Measurements from ENCODE around the gene DAPK1. TPM values are rescaled to one million over a fixed set of nuclear protein-coding genes. Genes with fewer than 3 reads are reported as not detected.

Gene DAPK1
- total RNA-seq, 4 donors from 2014 or later = 19.1 to 44.8 (median 40.4) TPM

DNA sequence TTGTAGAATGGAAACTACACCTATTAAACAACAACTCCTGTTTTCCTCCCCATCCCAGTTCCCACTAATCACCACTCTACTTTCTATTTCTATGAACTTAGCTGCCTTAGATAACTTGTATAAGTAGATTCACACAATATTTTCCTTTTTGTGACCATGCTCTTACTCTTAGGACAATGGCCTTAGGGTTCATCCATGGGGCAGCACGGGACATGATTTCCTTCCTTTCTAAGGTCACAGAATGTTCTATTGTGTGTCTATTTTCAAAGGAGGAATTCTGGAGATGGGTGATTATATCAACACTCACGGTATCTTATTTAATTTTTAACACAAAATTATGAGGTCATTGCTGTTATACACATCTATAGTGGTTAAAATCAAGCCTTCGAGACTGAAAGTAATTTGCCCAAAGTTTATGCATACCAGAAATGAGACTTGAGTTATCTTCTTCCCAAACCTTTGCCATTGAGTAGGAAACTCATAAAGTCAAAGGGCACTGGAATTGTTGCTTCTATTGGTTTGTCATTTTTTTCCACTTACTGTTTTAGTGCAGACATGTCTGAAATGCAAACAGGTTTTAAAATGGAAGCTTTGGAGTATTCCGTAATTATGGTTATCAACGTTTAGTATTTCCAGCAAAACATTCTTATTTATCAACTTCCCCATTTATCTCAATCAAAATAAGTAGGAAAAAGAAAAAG, 251.8 kb downstream of the DAPK1 start:
- TF ChIP-seq POLR2A (IDR thresholded peaks at IDR 0.05) = no peak
- TF ChIP-seq CTCF (IDR thresholded peaks at IDR 0.05) = no peak
- H3K9me3 ChIP-seq = no peaks in the 10 kb centered on the region
- no peaks in the 10 kb centered on the region for H3K4me1 ChIP-seq
- intact Hi-C loops (cut with DNase I; ENCODE audit: low total_unique reads) = no loop called here
- H3K4me3 ChIP-seq = no peak overlapping the region
- H3K27ac ChIP-seq = no peak overlapping the region
- no peaks in the 10 kb centered on the region for H3K36me3 ChIP-seq
- no peak for DNase-seq
- no peaks in the 10 kb centered on the region for H3K27me3 ChIP-seq

DNA sequence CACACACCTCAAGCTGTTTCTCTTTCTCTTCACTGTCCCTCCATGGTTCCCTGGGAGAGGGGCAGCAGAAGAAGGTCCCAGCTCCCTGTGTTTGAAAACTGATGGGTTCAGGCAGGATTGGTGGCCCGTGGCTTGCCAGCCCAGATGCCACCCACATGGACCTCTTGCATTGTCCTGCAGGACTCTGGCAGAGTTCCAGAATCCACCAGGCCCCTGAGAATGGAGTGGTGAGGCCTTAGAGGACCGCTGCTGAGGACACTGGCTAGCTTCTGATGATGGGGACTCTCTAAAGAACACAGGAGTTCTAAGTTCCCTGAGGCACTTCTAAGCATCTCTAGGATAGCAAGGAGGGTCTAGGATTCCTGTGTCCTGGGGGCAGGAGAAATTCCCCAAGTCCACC, 253.1 kb downstream of the DAPK1 start:
- no peak for DNase-seq
- intact Hi-C loops (cut with DNase I; ENCODE audit: low total_unique reads) = no loop called here
- no peak overlapping the region for H3K4me3 ChIP-seq
- TF ChIP-seq POLR2A (IDR thresholded peaks at IDR 0.05) (no peak), CTCF (IDR thresholded peaks at IDR 0.05) (no peak)
- H3K27ac ChIP-seq = no peak overlapping the region
- H3K27me3 ChIP-seq = no peaks in the 10 kb centered on the region
- H3K9me3 ChIP-seq = no peaks in the 10 kb centered on the region
- H3K4me1 ChIP-seq = no peaks in the 10 kb centered on the region
- H3K36me3 ChIP-seq = no peaks in the 10 kb centered on the region

DNA sequence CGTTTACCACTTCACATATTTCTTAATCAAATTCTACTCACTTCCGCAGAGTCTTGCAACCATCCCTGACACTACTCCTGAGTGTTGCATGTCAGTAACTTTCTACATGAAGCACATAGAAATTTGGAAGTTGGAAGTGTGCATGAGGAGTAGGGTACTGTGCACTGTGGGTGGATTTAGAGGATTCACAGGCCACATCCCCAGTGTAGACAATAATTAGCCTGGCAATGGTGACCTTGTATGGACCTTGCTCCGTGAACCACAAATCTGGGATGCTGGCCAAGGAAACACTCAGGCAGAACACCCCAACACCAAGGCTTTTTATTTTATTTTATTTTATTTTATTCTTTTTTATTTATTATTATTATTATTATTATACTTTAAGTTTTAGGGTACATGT, 253.8 kb downstream of the DAPK1 start:
- DNase-seq = no peak
- Histone ChIP-seq H3K9me3 (no peaks in the 10 kb centered on the region), H3K36me3 (no peaks in the 10 kb centered on the region), H3K27me3 (no peaks in the 10 kb centered on the region), H3K27ac (no peak overlapping the region), H3K4me1 (no peaks in the 10 kb centered on the region), H3K4me3 (no peak overlapping the region)
- intact Hi-C loops (cut with DNase I; ENCODE audit: low total_unique reads) = no loop called here
- TF ChIP-seq CTCF (IDR thresholded peaks at IDR 0.05) = no peak
- TF ChIP-seq POLR2A (IDR thresholded peaks at IDR 0.05) = no peak

- Histone ChIP-seq H3K4me3 (no peak overlapping the region), H3K4me1 (no peaks in the 10 kb centered on the region), H3K36me3 (no peaks in the 10 kb centered on the region), H3K27me3 (no peaks in the 10 kb centered on the region), H3K9me3 (no peaks in the 10 kb centered on the region), H3K27ac (no peak overlapping the region)
- no peak for DNase-seq
- TF ChIP-seq POLR2A (IDR thresholded peaks at IDR 0.05) = no peak
- no peak for TF ChIP-seq CTCF (IDR thresholded peaks at IDR 0.05)
- intact Hi-C loops (cut with DNase I; ENCODE audit: low total_unique reads) = no loop called here
Measured at GRCh38 chr9:87751868-87752267, 254.2 kb downstream of the DAPK1 start.

DNA sequence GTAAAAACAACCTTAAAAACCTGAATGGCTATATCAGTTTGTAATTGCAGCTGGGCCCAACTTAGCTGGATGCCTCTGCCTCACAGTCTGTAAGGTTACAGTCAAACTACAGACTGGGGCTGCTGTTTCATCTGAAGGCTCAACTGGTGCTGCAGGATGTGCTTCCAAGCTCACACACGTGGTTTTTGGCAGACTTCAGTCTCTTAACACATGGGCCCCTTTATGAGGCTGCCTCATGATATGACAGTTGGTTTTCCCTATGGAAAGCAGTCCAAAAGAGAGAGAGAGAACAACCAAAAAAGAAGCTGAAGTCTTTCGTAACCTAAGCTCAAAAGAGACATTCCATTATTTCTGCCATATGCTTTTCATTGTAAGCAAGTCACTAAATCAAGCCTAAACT, 255.6 kb downstream of the DAPK1 start:
- no peak for DNase-seq
- intact Hi-C loops (cut with DNase I; ENCODE audit: low total_unique reads) = no loop called here
- Histone ChIP-seq H3K27me3 (no peaks in the 10 kb centered on the region), H3K9me3 (no peaks in the 10 kb centered on the region), H3K4me1 (no peaks in the 10 kb centered on the region), H3K4me3 (no peak overlapping the region), H3K36me3 (no peaks in the 10 kb centered on the region), H3K27ac (no peak overlapping the region)
- TF ChIP-seq CTCF (IDR thresholded peaks at IDR 0.05) (no peak), POLR2A (IDR thresholded peaks at IDR 0.05) (no peak)

Small RNAs within 50 kb of the gene (small RNA-seq; reads per million reads assigned to genes)
- not detected for gene AL161787.1

Other genes with a start within 250 kb of the DAPK1 start
- gene CTSL, start 228.3 kb downstream of the DAPK1 start, total RNA-seq = 100 to 1,000 TPM in 3 of 4 donors, 10 to 100 TPM in 1; 84.3 to 183 (median 147) TPM